ENCODE measurements around the gene GPR55.

The GPR55 gene

GRCh38 chr2:230905448-230906421 lies 19.3 kb downstream of the GPR55 start:
- no peak overlapping the region for H3K4me3 ChIP-seq (ENCODE audit: low read length)
- TF ChIP-seq CTCF (IDR thresholded peaks at IDR 0.05; ENCODE audit: insufficient read depth, low read depth, low read length, missing control alignments), result no peak
- peak; percentile 17 for DNase-seq (ENCODE audit: low read depth)

- TF ChIP-seq CTCF (IDR thresholded peaks at IDR 0.05; ENCODE audit: insufficient read depth, low read depth, low read length, missing control alignments), result no peak
- H3K4me3 ChIP-seq (ENCODE audit: low read length), result no peak overlapping the region
- DNase-seq (ENCODE audit: low read depth), result no peak
Measured at GRCh38 chr2:230904856-230905447, 20.1 kb downstream of the GPR55 start.

GRCh38 chr2:230903231-230904150 lies 21.6 kb downstream of the GPR55 start:
- TF ChIP-seq CTCF (IDR thresholded peaks at IDR 0.05; ENCODE audit: insufficient read depth, low read depth, low read length, missing control alignments), result no peak
- no peak overlapping the region for H3K4me3 ChIP-seq (ENCODE audit: low read length)
- no peak for DNase-seq (ENCODE audit: low read depth)

- H3K4me3 ChIP-seq (ENCODE audit: low read length), result no peak overlapping the region
- TF ChIP-seq CTCF (IDR thresholded peaks at IDR 0.05; ENCODE audit: insufficient read depth, low read depth, low read length, missing control alignments), result peak; percentile 97
- peak; percentile 72 for DNase-seq (ENCODE audit: low read depth)
Measured at GRCh38 chr2:230902180-230902899, 22.7 kb downstream of the GPR55 start.

- no peak overlapping the region for H3K4me3 ChIP-seq (ENCODE audit: low read length)
- no peak for DNase-seq (ENCODE audit: low read depth)
- no peak for TF ChIP-seq CTCF (IDR thresholded peaks at IDR 0.05; ENCODE audit: insufficient read depth, low read depth, low read length, missing control alignments)
Measured at GRCh38 chr2:230901006-230901405, 24.0 kb downstream of the GPR55 start.
